Measurements from ENCODE around the gene TMA16.

DNA sequence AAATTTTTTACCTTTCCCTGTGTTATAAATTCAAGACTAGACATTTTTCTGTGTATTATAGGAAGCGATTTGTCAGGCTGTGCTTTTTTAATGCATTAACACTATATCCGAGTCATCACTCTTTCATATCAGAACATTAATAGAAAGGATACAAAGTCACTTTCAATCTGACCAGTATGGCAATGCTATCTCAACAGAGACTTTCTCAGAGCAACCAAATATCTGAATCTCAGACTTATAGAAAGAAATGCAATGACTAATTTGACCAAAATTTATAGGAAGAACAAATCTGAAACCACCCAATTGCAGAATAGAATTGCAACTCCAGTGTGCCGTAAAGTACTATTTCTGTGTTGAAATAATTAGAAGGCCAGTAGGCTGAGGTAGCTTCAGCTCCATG lies 20.5 kb upstream of the TMA16 start:
- TF ChIP-seq, protein P1, sequence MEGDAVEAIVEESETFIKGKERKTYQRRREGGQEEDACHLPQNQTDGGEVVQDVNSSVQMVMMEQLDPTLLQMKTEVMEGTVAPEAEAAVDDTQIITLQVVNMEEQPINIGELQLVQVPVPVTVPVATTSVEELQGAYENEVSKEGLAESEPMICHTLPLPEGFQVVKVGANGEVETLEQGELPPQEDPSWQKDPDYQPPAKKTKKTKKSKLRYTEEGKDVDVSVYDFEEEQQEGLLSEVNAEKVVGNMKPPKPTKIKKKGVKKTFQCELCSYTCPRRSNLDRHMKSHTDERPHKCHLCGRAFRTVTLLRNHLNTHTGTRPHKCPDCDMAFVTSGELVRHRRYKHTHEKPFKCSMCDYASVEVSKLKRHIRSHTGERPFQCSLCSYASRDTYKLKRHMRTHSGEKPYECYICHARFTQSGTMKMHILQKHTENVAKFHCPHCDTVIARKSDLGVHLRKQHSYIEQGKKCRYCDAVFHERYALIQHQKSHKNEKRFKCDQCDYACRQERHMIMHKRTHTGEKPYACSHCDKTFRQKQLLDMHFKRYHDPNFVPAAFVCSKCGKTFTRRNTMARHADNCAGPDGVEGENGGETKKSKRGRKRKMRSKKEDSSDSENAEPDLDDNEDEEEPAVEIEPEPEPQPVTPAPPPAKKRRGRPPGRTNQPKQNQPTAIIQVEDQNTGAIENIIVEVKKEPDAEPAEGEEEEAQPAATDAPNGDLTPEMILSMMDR (IDR thresholded peaks at IDR 0.05), result no peak
- no peak for TF ChIP-seq POLR2A (IDR thresholded peaks at IDR 0.05)
- no peak for TF ChIP-seq POLR2AphosphoS5 (IDR thresholded peaks at IDR 0.05)
- no peak for TF ChIP-seq EP300 (IDR thresholded peaks at IDR 0.05)

All from upper lobe of left lung (tissue), 4 donors.